Activated T-cell treated with anti-CD3 and anti-CD28 coated beads for 48 hours (primary cell): Measurements from ENCODE around the gene ELAVL3.

Experiments
- DNase-seq: peaks from one replicate; pipeline ENCODE4 v3.0.0-alpha.2; 2020; ENCODE audit warnings: low read depth

Gene ELAVL3

GRCh38 chr19:11480715-11481533, at the start of gene ELAVL3:
TSS of gene ELAVL3 (minus strand) at chr19:11481046. CDS start at chr19:11480608, 438 bp downstream.
- DNase-seq: no peak

- peak; percentile 58 for DNase-seq
Measured at GRCh38 chr19:11530432-11530831, 49.6 kb upstream of the ELAVL3 start.

GRCh38 chr19:11528551-11529341, 47.9 kb upstream of the ELAVL3 start, which contains the start of gene ECSIT:
TSS of gene ECSIT (minus strand) at chr19:11529134. CDS start at chr19:11519170, 9,964 bp downstream.
- DNase-seq: peak; percentile 90

GRCh38 chr19:11519138-11519537, 38.3 kb upstream of the ELAVL3 start:
- no peak for DNase-seq

DNA sequence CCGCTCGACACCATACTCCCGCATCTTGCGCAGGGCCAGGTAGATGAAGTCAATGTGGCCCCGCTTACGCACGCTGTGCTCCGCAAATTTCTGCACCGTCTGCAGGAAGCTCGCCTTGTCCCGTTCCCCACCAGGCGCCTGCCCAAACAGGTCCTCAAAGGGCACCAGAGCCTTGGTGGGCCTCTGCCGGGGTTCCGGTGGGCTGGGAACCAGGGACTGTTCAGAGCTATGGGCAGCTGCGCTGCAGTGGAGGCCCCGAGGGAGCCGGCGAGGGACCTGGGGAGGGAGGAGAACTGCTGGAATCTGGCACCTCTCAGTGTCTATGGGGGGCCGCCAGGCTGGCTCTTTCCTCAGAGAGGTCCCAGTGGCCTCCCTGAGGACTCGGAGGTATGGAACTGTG, 33.1 kb upstream of the ELAVL3 start:
- DNase-seq: no peak

- no peak for DNase-seq
Measured at GRCh38 chr19:11510444-11510843, 29.6 kb upstream of the ELAVL3 start.

GRCh38 chr19:11507370-11508078, 26.7 kb upstream of the ELAVL3 start:
- DNase-seq: no peak

GRCh38 chr19:11506967-11507366, 26.1 kb upstream of the ELAVL3 start:
- DNase-seq: no peak

GRCh38 chr19:11506101-11506555, 25.3 kb upstream of the ELAVL3 start:
- no peak for DNase-seq

DNA sequence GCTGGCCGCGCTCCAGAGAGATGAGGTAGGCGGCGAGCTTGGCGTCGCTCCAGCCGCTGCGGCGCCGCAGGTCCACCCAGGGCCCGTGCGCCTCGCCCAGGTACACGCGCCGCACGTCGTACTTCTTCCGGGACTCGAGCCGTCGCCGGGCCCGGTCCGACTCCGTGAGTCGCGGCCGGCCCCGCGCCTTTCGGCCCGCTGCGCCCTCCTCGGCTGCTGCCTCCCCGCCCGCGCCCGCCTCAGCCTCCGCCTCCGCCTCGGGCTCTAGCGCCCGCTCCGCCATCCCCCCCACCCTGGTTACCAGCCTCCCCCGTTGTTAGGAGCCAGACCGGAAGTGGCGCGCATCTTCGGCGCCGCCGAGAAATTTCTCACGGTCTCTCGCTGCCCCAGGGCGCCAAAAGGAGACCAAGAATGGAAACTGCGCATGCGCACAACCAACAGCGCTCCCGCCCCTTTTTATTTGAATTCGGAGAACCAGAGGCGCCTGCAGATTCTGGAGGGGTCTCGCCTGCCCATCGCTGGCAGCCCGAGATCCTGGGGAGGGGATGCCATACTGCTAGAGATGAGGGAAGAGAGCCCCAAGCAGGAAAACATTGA, 24.8 kb upstream of the ELAVL3 start, which contains the start of gene ZNF653:
Gene ZNF653 (minus strand): TSS at position 336 of the 597 bp plus-strand sequence. CDS start 53 bp downstream, at position 283.
- DNase-seq: peak; percentile 90

DNA sequence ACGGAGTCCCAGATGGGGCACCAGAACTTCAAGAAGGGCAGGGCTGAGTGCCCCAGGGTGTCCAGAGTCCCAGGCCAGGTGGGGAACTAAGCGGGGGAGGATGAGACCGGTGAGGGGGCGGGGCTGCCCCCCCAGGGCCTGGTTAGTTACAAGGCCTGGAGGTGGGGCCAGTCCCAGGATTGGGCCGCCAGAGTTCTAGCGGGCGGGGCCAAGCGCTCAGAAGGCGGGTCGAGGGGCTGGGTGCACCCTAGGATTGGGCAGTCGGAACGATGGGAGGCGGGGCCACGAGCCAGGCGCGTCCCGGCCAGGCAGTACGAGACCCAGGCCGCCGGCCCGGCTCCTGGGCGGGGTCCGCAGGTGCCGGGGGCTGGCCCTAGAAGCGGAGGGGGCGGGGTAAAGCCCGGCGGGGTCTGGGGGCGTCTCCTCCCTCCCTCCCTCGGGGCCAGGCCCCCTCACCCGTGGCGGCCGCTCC, 24.2 kb upstream of the ELAVL3 start:
- DNase-seq: peak; percentile 99

DNA sequence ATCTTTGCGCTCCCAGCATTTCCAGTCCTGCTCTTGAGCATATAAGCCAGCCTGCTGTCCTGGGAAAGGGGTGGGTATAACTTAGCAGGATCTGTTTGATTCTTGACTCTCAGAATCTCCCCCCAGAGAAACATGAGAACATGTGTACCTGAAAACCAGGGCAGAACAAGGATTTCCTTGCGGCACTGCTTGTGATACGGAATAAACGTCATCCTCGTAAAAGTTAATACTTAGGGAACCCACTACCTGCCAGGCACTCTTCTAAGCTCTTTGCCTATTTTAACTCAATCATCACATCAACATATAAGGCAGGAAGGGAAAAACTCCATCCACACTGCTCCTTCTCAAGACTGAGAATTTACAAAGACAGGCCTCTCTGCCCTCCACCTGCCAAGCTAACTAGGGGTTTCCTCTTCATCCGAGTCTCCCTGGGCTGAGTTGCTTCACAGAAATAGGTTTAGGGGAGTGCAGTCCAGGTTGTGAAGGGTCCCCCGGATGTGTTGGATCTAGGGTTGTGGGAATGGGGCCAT, 23.7 kb upstream of the ELAVL3 start:
- DNase-seq: no peak

DNA sequence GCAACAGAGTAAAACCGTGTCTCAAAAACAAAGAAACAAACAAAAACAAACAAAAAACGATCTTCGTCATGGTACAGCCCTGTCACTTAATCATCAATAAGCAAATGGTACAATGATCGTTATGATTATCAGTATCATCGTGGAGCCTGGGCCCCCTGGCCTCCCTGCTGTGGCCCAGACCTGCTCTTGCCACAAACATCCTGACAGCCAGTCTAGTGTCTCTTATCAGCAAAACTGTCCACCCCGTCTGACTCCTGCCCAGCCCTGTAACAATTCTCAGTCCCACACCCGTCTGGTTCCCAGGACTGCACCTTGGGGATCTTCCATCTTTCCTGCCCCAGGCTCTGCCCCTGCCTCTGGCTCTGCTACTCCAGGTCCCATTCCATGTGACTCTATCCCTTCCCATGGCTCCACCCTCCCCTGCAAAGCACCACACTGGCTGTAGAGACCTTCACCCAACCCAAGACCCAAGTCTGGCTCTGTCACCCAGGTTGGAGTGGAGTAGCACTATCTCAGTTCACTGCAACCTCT, 19.1 kb upstream of the ELAVL3 start:
- no peak for DNase-seq

GRCh38 chr19:11499220-11499726, 18.4 kb upstream of the ELAVL3 start:
- no peak for DNase-seq

- DNase-seq: peak; percentile 63
Measured at GRCh38 chr19:11496391-11497163, 15.7 kb upstream of the ELAVL3 start.

DNA sequence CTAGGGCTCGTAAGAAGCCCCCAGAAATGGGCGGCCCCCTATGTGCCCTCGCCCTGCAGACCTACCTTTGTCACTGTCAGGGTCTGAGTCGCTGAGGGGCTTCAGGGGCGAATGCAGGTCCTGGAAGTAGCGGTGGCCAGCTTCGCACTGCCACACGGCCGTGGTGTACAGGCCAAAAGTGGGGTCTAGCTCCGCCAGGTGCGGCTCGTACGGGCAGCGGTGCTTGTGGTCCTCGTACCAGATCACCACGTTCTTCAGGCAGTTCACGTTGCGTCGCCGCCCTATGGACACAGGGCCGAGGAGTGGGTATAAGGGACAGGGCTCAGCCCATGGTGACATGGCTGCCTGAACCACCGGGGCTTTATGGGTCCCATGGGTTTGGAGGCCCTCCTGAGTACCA, 15.0 kb upstream of the ELAVL3 start:
- DNase-seq: no peak

DNA sequence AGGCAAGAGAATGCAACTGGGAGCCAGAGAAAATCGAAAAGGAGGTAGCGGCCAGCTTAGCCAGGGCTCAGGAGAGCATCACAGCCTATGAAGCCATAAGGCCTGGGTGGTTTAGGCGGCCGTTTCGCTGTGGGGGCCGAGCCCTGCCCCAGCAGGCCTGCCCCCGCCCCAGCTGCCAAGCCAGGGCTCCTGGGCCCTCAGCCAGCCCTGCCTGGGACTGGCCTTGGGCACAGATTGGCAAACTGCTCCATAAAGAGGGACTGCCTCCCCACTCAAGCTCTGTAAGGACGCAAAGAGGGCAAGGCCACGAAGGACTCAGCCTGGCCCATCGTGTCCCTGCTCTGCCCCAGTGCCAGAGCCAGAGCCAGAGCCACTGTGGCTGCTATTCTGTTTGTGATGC, 14.6 kb upstream of the ELAVL3 start:
- no peak for DNase-seq

DNA sequence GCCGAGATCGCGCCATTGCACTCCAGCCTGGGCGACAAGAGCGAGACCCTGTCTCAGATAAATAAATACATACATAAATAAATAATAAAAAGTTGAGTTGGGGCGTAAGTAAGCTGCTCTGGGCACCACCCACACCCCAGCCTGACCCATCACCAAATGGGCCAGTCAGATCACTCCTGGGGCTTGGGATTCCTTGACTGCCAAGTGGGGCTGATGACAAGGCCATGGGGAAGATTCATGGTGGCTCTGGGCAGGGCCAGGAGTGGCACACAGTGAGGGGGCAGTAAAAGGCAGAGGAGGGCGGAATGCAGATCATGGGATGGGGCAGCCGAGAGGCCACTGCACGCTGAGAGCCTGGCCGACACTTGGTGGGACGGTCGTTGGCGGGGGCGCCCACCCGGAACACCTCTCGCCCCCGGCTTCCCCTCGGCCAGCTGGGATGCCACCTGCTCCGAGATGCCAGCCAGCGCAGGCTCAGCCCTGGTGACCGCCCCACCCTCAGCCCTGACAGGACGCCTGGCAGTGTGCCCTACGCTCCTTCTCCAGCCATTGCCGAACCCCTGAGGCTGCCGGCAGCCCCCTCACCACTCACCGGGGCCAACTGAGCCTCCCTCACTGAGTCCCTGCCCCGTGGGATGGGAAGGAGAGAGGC, 13.9 kb upstream of the ELAVL3 start:
- DNase-seq: no peak

DNA sequence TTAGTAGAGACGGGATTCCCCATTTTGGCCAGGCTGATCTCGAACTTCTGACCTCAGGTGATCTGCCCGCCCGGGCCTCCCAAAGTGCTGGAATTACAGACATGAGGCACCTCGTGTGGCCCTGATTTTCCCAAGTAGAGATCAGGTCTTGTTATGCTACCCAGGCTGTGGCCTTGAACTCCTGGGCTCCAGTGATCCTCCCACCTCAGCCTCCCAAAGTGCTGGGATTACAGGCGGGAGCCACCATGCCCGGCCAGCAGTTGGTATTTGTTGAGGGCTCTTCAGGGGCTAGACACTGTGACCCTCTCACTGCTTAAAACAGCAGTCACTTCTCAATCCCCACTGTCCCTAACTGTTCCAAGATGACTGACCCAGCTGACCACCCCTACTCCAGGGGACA, 8.5 kb upstream of the ELAVL3 start:
- DNase-seq: no peak
